DMS53 (cell line): ENCODE measurements around the gene PRPS1L1.

Source experiments
- DNase-seq: peaks from one replicate; lab custom pipeline; 2025; lab: John Stamatoyannopoulos, UW

PRPS1L1 gene

DNA sequence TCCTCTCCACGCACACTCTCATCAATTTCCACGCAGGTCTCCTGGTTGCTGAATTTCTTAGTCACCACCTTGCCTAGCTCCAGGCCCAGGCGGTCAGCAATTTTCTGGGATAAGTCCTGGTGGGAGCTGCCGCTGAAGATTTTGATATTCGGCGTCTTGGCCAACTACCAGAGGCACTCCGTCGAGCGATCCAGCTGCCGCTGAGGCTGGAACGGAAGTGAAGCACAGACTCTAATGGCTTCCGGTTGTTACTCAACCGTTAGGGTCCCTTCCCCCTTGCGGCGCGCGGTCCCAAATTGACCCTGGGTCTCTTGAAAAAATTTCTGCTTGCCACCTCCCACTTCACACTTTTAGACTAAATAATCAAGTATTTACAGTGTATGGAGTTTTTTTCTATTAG is at the start of gene PRPS1L1:
Gene PRPS1L1, minus strand, starts transcription at position 219 of the 400 bp plus-strand sequence.
- DNase-seq, result no peak

DNA sequence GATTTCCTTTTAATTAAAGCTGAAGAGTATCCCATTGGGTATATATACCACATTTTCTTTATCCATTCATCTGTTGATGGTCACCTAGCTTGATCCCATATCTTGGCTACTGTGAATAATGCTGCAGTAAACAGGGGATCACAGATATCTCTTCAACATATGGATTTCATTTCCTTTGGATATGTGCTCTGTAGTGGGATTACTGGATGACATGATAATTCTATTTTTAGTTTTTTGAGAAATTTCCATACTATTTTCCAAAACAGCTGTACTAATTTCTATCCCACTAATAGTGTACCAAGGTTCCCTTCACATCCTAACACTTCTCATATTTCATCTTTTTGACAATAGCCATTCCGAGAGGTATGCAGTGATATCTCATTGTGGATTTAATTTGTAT is 48.8 kb upstream of the PRPS1L1 start:
- no peak for DNase-seq

DNA sequence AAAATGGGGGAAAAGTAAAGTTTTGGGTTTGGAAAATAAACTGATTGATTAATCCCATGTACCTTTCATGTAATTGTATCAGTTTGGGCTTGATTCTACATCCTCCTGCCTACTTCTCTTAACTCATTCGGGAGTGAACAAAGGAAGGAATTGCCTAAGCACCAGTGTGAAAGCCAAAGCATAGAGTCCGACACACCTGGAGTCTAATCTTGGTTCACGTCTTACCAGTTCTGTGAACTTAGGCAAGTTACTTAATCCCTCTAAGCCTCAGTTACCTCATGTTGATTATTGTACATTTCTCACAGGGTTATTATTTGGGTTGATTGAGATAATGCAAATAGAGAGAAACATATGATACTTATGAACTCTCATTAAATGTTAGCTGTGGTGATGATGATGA is 41.1 kb upstream of the PRPS1L1 start:
- DNase-seq, result no peak

DNA sequence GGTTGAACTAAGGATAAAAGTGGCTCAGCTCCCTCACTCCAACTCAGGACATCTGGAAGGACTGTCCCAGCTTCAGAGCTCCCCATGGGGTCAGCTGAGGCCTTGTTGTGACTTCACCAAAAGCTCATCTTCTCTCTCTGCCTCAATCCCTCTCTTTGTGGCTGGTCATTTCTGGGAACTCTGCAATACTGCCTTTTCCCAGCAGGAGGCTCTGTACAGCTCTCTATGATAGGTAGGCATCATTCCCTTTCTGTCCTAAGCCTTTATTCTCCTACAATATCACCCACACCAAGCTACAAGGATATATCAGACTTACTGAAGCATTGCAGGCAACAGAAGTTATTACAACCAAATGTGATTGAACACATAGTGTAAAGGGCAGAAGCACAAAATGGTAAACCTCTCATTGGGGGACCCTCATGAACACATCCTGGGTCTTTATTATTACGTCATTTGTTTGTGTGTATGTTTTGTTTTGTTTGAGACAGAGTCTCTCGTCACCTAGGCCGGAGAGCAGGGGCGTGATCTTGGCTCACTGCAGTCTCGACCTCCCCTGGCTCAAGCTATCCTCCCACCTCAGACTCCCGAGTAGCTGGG is 36.7 kb upstream of the PRPS1L1 start:
- peak; percentile 61 for DNase-seq

DNA sequence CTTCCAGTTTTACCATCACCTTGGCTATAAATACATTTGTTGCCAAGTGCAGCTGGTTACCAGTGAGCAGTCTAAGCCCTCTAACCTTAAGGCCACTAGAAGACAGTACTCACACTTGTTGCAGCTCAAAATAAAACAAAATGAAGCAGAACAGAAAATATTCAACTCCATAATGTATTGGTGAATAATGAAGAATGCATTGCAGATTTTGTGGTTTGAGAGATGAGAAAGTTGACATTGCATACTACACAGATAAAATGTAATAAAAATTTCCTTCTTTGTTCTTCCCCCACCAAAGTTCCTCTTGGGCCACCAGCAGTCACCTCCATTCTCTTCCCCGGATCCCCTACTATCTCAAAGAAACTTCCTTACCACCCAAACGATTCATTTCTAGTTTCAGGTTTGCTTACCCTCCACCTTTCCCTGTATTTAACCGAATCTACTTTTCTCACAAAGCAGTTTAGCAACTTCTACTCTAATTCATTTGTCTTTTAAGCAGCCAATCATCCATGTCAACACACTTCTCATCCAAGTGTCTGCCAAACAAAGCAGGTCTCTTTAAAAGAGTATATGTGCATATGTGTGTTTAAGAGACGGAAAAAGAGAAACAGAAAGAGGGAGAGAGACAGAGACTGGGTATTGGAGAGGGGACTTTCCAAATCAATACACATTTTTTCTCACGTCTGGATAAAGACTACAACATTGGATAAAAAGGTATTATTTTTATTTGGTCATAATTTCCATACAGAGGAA is 35.7 kb upstream of the PRPS1L1 start:
- peak; percentile 17 for DNase-seq

DNA sequence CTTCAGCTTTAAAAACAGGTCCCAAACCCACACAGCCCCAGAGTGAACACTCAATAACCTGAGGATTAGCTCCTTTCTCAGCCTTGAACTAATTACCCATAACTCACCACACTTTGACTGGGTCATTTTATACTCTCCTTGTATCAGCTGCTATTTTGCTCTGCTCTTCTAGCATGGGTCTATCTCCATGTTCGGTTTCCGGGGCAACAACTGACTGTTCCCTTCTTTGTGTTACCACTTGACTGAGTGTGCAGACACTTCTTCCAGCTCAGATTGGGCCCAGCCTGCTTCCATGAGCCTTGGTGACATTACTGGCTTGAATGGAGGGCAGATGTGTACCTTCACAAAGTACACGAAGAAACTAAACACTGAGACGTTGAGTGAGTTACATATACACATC is 31.5 kb upstream of the PRPS1L1 start:
- DNase-seq, result peak; percentile 14

DNA sequence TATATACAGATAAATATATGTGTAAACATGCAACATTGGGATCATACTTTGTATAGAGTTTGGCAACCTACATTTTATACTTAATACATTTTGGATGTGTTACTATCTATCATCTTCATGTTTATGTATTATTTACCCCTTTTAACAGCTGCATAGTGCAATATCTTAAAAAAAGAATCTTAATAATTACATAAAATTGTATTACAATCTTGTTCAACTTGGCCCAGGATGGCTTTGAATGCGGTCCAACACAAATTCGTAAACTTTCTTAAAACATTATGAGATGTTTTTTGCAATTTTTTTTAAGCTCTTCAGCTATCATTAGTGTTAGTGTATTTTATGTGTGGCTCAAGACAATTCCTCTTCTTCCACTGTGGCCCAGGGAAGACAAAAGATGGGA is 26.3 kb upstream of the PRPS1L1 start:
- DNase-seq, result no peak

DNA sequence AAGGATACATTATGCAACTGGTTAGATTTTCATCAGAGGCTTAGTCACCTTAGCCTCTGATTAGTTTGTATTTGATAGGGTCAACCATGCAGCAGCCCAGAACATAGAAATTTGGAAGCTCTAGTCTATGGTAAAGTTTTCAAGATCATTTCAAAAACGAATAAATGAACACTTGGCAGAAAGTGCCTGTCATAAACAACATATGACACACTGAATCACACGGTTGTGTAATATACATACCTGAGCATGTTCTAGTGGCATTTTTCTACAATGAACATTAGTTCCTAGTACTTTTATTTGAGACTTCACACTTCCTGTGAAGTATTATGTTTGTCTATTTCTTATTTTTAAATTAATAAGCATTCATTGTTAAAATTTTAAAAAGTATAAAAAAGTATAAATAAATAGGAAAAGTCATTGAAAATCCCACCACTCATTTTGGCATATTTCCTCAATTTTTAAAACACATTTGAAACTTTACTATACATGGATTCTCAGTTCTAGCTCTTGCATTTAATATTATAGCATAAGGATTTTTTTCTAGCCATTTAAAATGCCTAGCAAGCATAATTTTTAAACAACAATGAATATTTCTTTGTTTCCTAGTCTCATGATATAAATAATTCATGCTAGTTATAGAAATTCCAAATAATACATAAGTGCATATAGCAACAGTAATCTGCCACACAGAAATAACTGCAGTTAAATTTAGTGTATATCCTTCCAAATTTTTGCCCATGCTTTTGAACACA is 25.7 kb upstream of the PRPS1L1 start:
- no peak for DNase-seq

DNA sequence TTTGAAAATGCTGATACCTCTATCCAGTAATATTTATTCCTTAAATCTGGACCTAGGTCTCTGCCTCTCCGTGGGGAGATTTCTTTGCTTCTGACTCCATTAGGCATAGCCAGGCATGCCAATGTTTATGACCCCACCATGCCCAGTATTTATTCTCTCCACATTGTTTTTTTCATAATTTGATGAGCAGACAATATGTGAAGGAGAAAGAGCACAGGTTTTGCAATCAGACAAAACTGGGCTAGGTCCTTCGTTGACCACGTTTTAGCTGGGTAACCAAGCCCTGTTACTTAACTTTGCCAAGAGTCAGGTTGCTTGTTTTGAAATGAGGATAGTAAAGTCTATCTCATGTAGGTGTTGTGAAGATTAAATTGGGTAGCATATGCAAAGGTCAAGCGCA is 21.6 kb upstream of the PRPS1L1 start:
- no peak for DNase-seq

DNA sequence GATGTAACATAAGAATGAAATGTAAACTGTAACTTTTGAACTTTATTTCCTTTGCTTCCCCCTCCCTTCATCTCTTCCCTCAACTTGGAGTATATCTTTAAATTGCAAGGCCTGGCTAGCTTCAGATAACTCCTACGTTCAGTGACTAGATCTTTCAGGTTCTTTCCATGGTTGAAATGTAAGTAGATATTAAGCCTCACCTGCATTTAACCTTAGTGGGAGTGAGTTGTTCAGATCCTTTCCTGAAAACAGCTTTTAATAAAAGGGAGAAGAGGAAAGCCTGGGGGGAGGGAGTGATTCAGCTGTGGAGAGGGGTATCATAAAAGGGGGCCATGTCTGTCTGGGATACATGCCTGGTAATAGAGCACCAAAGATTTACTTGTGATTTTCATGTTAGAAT is 19.0 kb upstream of the PRPS1L1 start:
- DNase-seq, result no peak

DNA sequence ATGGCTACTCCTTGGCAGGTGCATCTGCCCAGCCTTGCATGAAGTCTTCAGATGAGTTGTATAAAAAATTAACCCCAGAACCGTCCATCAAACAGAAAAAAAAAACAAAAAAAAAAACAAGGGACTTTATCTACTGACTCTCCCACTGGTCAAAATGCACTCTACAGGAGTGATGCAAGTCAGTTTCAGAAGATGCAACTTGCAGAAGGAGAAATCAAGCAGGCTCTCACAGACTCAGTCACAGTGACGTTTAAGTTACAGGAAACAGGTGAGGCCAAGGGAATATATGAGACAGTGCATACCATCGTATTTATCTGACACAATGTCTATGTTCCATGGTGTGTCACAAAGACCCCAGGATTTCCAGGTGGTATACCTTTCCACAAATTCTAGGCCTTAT is 17.5 kb upstream of the PRPS1L1 start:
- no peak for DNase-seq

DNA sequence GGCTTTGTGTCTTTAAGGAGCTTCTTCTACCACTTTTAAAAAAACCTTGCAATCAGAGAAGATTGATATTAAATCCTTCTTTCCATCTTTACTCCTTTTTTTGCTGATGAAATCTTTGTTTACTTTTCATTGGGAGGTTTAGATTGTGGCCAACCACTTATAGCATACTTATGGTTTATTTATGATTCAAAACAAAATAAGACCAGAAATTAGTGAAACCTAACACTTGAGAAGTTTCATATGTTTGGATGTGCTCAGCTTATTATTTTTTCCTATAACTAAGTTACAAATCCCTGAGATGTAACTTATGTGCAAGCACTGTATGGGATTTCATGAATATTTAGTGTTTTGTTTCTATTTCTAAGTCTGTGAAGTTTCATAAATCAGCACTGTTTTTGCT is 13.5 kb upstream of the PRPS1L1 start:
- no peak for DNase-seq

DNA sequence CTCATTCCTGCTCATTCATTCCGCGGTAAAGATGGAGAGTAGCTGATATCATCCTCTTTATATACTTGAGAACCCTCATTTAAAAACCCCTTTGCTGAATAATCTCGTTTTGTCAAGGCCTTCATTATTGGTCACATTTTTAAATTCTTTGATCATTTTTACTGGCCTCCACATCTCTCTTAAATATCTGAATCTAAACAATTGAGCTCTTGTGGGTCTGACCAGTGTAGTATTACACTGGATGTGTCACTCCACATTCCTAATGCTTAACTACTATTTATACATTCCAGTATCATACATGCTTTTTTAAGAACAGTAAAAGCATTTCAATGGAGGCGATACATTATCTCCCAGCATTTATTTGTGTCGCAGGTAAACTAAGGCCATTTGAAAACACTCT is 12.6 kb upstream of the PRPS1L1 start:
- no peak for DNase-seq

DNA sequence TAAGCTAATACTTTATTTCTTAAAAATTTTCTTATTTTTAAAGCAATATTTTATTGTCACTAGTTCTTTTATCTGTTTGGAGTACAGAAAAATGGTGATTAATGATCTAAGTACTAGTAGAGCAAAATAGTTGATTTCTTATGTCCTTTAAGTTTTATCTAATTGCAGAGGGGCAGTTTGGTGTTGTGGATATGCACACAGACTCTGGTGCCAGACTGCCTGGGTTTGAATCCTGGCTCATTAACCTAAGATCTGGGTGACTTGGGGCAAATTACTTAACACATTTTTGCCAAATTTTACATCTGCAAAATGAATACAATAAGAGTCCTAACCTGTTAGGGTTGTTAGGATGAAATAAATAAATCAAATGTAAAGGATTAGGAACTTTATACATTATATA is 10.7 kb upstream of the PRPS1L1 start:
- no peak for DNase-seq

DNA sequence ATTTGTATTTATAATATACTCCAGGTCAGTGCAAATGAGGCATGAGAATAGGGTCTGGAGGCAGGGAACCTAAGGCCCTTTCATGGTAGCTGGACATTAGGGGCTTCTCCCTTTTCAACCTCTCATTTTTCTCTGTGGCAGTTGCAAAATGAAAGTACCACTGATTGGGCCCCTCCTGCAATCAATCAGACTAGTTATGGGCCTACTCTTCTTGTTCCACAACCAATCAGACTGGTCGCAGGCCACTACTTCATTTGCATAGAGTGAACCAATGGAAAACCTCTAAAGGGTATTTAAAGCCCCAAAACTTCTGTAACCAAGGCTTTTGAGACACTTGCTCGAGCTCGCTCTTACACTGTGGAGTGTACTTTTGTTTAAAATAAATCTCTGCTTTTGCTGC is 10.0 kb upstream of the PRPS1L1 start:
- DNase-seq, result no peak

DNA sequence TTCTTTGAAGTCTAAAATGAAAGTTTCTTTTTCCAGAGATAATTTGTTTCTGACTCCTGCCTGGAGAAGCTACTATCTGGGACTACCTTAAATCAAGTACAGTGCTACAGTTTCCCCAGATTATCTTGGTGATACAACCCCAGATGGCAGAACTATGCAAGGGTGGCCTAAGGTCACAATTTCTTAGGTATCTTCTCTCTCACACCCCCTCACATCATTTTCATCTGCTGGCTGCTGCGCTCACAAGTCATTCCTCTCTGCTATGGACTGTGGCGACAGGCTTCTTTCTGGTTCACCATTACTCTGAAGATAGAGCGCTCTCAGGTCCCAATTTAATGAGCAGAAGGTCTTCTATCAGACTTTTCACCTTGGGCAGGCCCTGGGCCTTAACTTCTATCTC is 9.1 kb upstream of the PRPS1L1 start:
- no peak for DNase-seq

DNA sequence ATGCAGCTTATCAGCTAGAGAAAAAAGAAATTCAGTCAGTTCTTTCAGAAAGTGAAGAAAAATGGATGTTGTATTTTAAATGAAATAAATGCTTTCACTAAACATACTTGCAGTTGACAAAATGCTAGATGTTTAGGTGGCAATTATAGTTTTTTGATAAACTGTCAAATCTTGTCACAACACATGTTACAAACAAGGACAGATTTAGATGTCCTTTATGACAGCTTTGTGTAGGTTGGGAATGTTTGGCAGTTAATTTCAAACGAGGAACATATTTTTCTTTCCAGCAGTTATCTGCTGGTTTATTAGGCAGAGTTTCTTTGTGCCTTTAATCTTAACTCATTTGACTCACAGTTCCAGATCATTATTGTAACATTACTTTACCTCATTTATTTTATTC is 3.1 kb upstream of the PRPS1L1 start:
- DNase-seq, result no peak

DNA sequence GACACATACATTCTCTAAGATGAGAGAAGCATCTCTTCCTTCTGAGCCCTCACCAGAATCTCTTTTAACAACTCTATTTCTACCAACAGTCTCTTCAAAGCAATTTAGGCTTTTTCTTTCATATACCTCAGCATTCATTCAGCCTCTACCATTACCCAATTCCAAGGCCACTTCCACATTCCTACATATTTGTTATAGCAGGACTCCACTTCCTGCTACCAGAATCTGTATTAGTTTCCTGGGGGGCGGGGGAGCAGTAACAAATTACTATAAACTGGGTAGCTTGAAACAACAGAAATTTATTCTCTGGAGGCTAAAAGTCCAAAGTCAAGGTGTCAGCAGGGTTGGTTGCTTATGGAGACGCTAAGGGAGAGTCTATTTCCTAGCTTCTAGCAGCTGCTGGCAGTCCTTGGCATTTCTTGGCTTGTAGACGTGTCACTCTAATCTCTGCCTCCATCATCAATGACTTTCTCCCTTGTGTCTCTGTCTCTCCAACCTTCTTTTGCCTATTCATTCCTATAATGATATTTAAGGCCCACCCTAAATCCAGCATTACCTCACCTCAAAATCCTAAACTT is 7.4 kb downstream of the PRPS1L1 start:
- no peak for DNase-seq

DNA sequence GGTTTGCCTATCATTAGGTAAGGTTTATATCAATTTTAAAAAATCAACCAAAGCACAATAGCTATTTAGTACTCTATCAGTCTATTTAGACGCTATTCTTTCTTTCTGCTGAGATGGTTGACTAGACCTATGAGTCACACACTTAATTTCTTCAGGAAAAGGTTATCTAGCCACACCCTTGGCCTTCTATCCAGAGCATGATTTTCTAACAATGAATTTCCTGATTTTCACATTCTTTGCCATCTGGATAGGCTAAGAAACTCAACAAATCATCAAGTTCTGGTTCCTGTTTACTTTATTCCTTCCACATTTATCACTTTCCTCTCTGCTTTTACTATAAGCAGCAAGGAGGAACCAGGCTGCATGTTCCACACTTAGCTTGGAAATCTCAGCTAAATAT is 8.1 kb downstream of the PRPS1L1 start:
- DNase-seq, result peak; percentile 47

DNA sequence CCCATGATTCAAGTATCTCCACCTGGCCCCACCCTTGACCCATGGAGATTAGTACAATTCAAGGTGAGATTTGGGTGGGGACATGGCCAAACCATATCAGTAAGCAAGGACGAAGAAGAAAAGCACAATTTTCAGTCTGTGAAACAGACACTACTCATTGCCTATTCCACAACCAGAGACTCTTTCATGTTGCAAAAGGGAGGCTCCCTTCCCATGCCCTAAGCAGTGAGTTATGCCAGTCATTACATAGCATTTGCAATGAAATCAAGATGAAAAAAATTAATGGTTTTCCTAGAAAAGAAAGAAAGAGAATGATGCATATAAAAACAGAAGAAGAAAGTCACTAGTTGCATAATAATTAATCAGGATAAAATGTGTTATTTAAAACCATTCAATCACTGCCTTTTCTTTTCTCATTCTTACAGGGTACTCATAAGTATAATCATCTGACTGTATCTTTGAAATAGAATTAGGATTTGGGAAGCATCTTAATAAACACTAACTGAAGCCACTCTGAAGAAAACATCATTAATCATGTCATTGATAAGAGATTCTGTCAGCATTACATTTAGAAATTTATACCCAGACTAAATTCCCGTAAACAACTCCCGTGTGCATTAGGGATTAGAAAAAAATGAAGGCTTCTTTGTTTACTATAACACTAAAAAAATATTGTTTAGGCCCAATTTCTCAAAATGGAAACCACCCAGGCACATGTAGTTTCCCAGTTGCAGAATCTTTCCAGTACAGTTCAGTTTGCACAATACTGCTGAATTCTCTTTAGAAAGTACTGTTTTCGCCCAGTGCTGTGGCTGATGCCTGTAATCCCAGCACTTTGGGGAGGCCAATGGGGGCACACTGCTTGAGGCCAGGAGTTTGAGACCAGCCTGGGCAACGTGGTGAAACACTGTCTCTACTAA is 9.1 kb downstream of the PRPS1L1 start:
- no peak for DNase-seq

DNA sequence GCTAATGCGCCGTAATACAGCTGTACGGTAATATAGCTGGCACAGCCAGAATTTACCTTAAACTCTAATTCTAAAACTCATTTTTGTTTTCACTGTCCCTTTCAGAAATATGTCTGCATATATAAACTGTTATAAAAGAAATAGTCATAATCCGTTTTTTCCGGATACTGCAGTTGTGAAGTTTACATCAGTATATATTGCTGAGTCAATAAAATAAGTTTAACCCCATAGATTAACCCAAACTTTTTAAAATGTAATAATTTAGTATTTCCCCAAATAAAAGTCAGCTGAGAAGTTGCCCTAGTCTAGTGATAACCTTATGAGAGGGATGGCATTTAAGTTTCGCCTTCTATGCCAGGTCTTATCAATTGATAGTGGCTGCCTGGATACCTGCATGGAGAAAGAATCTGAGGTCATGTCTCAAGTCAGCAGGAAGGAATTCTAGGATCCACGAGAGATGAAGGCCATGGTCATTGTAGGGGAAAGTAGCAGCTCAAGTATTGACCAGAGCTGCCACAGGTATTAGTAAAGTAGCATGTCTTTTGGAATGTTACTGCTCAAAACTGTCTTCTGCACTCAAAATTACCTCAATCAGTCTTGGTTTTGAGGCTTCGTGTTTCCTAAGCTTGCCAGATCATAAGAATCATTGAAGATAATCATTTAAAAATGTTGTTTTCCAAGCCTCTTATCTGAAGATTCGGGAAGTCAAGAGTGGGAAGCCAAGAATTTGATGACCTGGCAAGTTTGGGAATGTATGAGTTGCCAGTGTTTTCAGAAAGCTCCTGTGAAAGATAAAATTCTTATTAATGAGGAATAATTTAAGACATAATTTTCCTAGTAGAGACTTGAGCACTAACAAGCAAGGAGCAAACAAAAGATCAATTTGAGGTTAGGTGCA is 10.8 kb downstream of the PRPS1L1 start:
- DNase-seq, result no peak
